ENCODE measurements around the gene BTBD6.

- TF ChIP-seq CTCF (IDR thresholded peaks at IDR 0.05; ENCODE audit: extremely low read depth in 1 of 2, insufficient read depth in 1 of 2, low read depth in 1 of 2, low read length in 2 of 2), result no peak
- no peak for TF ChIP-seq POLR2A (IDR thresholded peaks at IDR 0.05; ENCODE audit: low read depth, low read length)
- no peak for TF ChIP-seq EZH2 (IDR thresholded peaks at IDR 0.05; ENCODE audit: borderline replicate concordance, low read depth, low read length, severe bottlenecking)
- TF ChIP-seq POLR2AphosphoS5 (IDR thresholded peaks at IDR 0.05; ENCODE audit: insufficient read depth, low read depth, low read length), result no peak
- TF ChIP-seq, protein P1, sequence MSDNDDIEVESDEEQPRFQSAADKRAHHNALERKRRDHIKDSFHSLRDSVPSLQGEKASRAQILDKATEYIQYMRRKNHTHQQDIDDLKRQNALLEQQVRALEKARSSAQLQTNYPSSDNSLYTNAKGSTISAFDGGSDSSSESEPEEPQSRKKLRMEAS (IDR thresholded peaks at IDR 0.05; ENCODE audit: insufficient read depth, insufficient read length), result no peak
- TF ChIP-seq MYC (IDR thresholded peaks at IDR 0.05; ENCODE audit: low read depth, low read length), result no peak
- no peak for TF ChIP-seq JUN (IDR thresholded peaks at IDR 0.05; ENCODE audit: borderline replicate concordance, insufficient read depth, insufficient read length, low read depth)
- no peak for TF ChIP-seq GATA2 (IDR thresholded peaks at IDR 0.05; ENCODE audit: insufficient read depth, insufficient read length, low read depth, low read length)
Observed at GRCh38 chr14:105226198-105226597, 22.1 kb upstream of the BTBD6 start.
